ENCODE results near the gene TMEM63B.

DNA sequence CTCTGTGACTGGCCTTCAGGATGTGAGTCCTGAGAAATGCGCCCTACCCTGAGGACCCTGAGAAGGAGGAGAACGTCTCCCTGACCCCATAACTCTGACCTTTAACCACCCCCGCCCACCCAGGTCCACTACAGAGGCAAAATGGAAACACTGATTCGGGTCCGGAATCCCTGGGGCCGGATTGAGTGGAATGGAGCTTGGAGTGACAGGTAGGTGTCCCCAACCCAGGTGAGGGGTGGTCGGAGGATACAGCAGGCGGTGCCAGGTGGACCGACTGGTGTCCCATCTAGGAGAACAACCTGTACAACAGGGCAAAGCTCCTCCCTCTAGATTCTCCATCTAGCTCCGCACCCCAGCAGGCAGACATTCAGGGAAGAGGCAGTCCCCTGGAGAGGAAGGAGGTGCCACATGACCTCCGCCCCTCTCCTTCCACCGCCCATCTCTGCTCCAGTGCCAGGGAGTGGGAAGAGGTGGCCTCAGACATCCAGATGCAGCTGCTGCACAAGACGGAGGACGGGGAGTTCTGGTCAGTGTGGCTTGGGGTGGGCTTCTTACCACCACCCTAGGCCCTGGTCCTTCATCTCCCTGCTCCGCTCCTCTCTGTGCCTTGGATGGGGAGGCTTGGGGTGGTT, 48.9 kb downstream of the TMEM63B start:
- TF ChIP-seq CTCF (IDR thresholded peaks at IDR 0.05) (no peak), POLR2A (IDR thresholded peaks at IDR 0.05) (no peak)
